K562 (cell line): ENCODE measurements around the gene PAFAH1B1. TPM values are rescaled to one million over a fixed set of nuclear protein-coding genes. Genes with fewer than 3 reads are reported as not detected.

ENCODE experiments used
- CBX5 ChIP-seq: IDR thresholded peaks from 2 replicates; pipeline ENCODE4 v1.6.1; 2014; ENCODE audit warnings: low read depth, borderline replicate concordance
- CHD4 ChIP-seq: fragments of 200-600 bp; sonication (generic); IDR thresholded peaks from 3 replicates; pipeline ENCODE4 v1.6.1; 2012; ENCODE audit warnings: low read depth, mild to moderate bottlenecking, mixed read lengths, low read length, inconsistent platforms; ENCODE audit not compliant: insufficient read depth, insufficient replicate concordance, poor library complexity, severe bottlenecking
- EZH2 ChIP-seq: IDR thresholded peaks from 2 replicates; pipeline ENCODE4 v1.6.1; 2012; ENCODE audit warnings: low read depth, mild to moderate bottlenecking, inconsistent platforms, low read length, borderline replicate concordance
- GTF2A2 ChIP-seq: IDR thresholded peaks from 2 replicates; pipeline ENCODE4 v1.6.1; 2016; ENCODE audit warnings: mild to moderate bottlenecking, missing genetic modification characterization, missing compliant biosample characterization
- HCFC1 ChIP-seq: IDR thresholded peaks from 2 replicates; pipeline ENCODE4 v1.6.1; 2012; ENCODE audit warnings: low read depth, low read length, improper control_type of control experiment
- KAT8 ChIP-seq: fragments of 450-650 bp; IDR thresholded peaks from 2 replicates; pipeline ENCODE4 v1.6.1; 2016; ENCODE audit warnings: low read depth, mild to moderate bottlenecking
- KLF16 ChIP-seq: IDR thresholded peaks from 2 replicates; pipeline ENCODE4 v1.6.1; 2016; ENCODE audit warnings: antibody characterized with exemption
- MBD2 ChIP-seq: sonication (generic); IDR thresholded peaks from 2 replicates; pipeline ENCODE4 v1.6.1; 2016; ENCODE audit warnings: low read depth, borderline replicate concordance
- MCM3 ChIP-seq: fragments of 450-650 bp; IDR thresholded peaks from 2 replicates; pipeline ENCODE4 v1.6.1; 2016
- THRB ChIP-seq: fragments of 450-650 bp; formaldehyde crosslinking; conservative IDR thresholded peaks from 2 replicates; pipeline ENCODE4 v1.4.0; 2022; ENCODE audit warnings: mild to moderate bottlenecking, missing genetic modification characterization
- WHSC1 ChIP-seq: IDR thresholded peaks from one replicate; pipeline ENCODE4 v1.6.1; 2012; ENCODE audit warnings: low read length, control low read depth, inconsistent platforms
- XRCC3 ChIP-seq: fragments of 450-650 bp; IDR thresholded peaks from 2 replicates; pipeline ENCODE4 v1.6.1; 2017; ENCODE audit warnings: mild to moderate bottlenecking, moderate library complexity
- XRCC5 ChIP-seq: fragments of 200-400 bp; formaldehyde crosslinking; IDR thresholded peaks from 2 replicates; pipeline ENCODE4 v1.6.1; 2017; ENCODE audit warnings: low read depth, mild to moderate bottlenecking, low read length
- ZFX ChIP-seq: sonication (generic); formaldehyde crosslinking; IDR thresholded peaks from 2 replicates; pipeline ENCODE4 v1.8.0; 2022; ENCODE audit warnings: mild to moderate bottlenecking, missing genetic modification reagents, moderate library complexity
- ZNF407 ChIP-seq: fragments of 450-650 bp; IDR thresholded peaks from 2 replicates; pipeline ENCODE4 v1.6.1; 2016; ENCODE audit warnings: low read depth
- ZNF518B ChIP-seq: fragments of 250-450 bp; sonication (Bioruptor Pico); IDR thresholded peaks from 2 replicates; pipeline ENCODE4 v1.5.0; 2021; ENCODE audit warnings: mild to moderate bottlenecking, moderate library complexity
- polyA plus RNA-seq, 8 experiments: library from polyadenylated mRNA; depleted of rRNA in 4 of 8; stranded (reverse) in 5 of 8; unstranded in 3 of 8; fragments of >200 nt; fragmentation: Nextera tagmentation in 2 of 8; fragmentation: Illumina TruSeq in 1 of 8; extraction: Ambion mirVana in 2 of 8; extraction: Trizol in 1 of 8; gene quantifications; 2 replicates each; pipeline versions ENCODE4 v1.2.1 to v1.2.3, GENCODE V29; 2011 to 2014; ENCODE audit warnings: inconsistent platforms in 1 of 8, missing spikeins in 1 of 8
- total RNA-seq, 7 experiments: library from RNA; depleted of rRNA in 6 of 7; stranded (reverse); fragments of >200 nt in 6 of 7; fragmentation: Illumina TruSeq in 2 of 7; extraction: Trizol in 2 of 7; gene quantifications; 2 replicates each; pipeline versions ENCODE4 v1.2.1 to v1.2.3, GENCODE V29; 2011 to 2021; ENCODE audit warnings: low replicate concordance in 1 of 7

Gene PAFAH1B1
- total and polyA plus RNA-seq, 9 of the 15 experiments (the other 6 are each of a cell fraction or from before 2014, with no cell fraction given): 23.3 to 66.4 (median 40.2) TPM

- TF ChIP-seq ZNF518B (no peak), ZFX (CRISPR knock-in tag) (0 out of 2 replicates have a peak, but pooled peaks have one; percentile 34), GTF2A2 (tag) (no peak), XRCC3 (no peak), KAT8 (no peak), WHSC1 (no peak), XRCC5 (no peak), MBD2 (no peak), CBX5 (no peak), HCFC1 (no peak), CHD4 (no peak), KLF16 (peak; percentile 67), THRB (CRISPR knock-in tag) (no peak), ZNF407 (no peak), MCM3 (no peak), EZH2 (no peak)
Observed at GRCh38 chr17:2624292-2624731, 30.9 kb downstream of the PAFAH1B1 start (continued).
